HG02938 (cell line): ENCODE results near the gene EXOC3L4.
"Not testable (repeated sequence)": the region's sequence is repeated elsewhere in the genome, so short reads cannot be mapped to it uniquely, and the experiment has no call there.

Experiments used
- ATAC-seq: cut with Tn5 transposase; IDR thresholded peaks from one replicate; pipeline ENCODE4 v1.9.1; 2021; ENCODE audit warnings: mild to moderate bottlenecking, moderate library complexity; ENCODE audit not compliant: unreplicated experiment

The EXOC3L4 gene

GRCh38 chr14:103104654-103105452 lies 10.3 kb downstream of the EXOC3L4 start:
- no peak for ATAC-seq

- ATAC-seq, result no peak
Observed at GRCh38 chr14:103105580-103106150, 11.1 kb downstream of the EXOC3L4 start.

GRCh38 chr14:103107455-103107854 lies 12.9 kb downstream of the EXOC3L4 start:
- no peak for ATAC-seq

GRCh38 chr14:103107941-103108748 lies 13.6 kb downstream of the EXOC3L4 start:
- no peak for ATAC-seq

GRCh38 chr14:103108749-103109207 lies 14.3 kb downstream of the EXOC3L4 start:
- ATAC-seq, result no peak

GRCh38 chr14:103109535-103110441 lies 15.3 kb downstream of the EXOC3L4 start:
- no peak for ATAC-seq

- no peak for ATAC-seq
Observed at GRCh38 chr14:103110681-103111231, 16.2 kb downstream of the EXOC3L4 start.

GRCh38 chr14:103111232-103111868 lies 16.8 kb downstream of the EXOC3L4 start:
- ATAC-seq, result no peak

GRCh38 chr14:103112400-103113243 lies 18.1 kb downstream of the EXOC3L4 start:
- ATAC-seq, result no peak

GRCh38 chr14:103113303-103113702 lies 18.8 kb downstream of the EXOC3L4 start:
- no peak for ATAC-seq

GRCh38 chr14:103113774-103114173 lies 19.2 kb downstream of the EXOC3L4 start:
- ATAC-seq, result no peak

GRCh38 chr14:103115086-103115679 lies 20.7 kb downstream of the EXOC3L4 start:
- not testable (repeated sequence) for ATAC-seq

GRCh38 chr14:103115845-103116572 lies 21.5 kb downstream of the EXOC3L4 start:
- ATAC-seq, result no peak

GRCh38 chr14:103116636-103117035 lies 22.1 kb downstream of the EXOC3L4 start:
- no peak for ATAC-seq

GRCh38 chr14:103117499-103117898 lies 23.0 kb downstream of the EXOC3L4 start:
- ATAC-seq, result not testable (repeated sequence)

GRCh38 chr14:103118018-103118662 lies 23.6 kb downstream of the EXOC3L4 start:
- ATAC-seq, result no peak

- no peak for ATAC-seq
Observed at GRCh38 chr14:103118663-103119404, 24.3 kb downstream of the EXOC3L4 start.
